GM18517 (cell line): ENCODE results near the gene HHAT.
A peak's percentile ranks its signal among the peaks of the same experiment; 100 is the strongest.

ENCODE experiments used
- ATAC-seq: cut with Tn5 transposase; IDR thresholded peaks from one replicate; pipeline ENCODE4 v1.9.1; 2021; ENCODE audit warnings: mild to moderate bottlenecking, moderate library complexity; ENCODE audit not compliant: unreplicated experiment

HHAT gene

DNA sequence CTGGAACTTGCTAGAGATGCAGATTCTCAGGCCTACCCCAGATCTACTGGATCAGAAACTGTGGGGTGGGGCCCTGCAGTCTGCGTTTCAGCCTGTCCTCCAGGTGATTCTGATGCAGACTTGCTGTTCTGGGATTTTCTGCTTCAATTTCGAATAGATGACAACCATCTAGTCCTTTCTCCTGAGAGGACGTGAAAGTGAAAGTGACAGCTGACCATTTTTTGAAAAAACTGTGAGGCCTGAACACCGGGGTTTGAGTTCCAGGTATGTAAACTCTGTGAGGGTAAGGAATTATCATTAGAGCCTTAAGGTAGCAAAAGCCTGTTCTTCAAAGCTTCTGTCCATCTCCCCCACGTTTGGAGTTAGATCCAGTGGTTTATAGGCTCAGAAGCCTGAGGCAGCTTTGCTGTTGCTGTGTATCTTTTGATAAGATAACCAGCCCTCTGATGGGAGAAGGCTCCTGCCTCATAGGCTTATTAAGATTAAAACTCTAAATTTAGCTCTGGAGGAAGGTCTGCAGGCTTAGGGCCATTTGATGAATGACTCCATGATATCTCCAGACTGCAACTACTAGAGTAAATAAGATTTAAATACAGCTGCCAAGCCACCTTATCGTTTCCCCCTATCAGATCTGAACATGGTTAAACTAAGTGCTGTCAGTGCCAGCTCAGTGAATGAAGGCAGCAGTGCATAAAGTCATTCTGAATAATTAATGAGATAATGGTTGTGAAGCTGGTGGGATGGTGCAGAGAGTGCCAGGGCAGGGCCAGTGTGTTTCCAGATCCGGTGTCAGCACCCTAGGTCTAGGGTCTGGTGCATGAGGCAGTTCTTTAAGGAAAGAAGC, 335.2 kb downstream of the HHAT start:
- no peak for ATAC-seq

DNA sequence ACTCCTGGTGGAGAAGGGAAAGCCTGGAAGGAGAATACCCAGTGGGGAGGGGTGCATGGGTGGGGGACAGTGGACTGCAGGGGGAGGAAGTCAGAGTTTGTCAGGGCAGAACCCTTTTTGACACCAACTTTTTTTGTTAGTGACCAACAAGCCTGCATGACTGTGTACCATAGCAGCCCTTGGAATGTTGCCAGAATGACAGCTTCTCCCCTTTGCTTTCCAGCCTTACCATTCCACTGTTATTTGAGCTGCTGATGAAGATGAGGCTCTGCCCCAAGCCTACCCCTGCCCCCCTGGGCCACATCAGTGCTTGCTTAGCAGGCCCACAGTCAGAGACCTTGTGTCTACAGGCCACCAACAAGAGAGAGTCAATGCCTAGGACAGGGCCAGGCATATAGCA, 341.2 kb downstream of the HHAT start:
- no peak for ATAC-seq

DNA sequence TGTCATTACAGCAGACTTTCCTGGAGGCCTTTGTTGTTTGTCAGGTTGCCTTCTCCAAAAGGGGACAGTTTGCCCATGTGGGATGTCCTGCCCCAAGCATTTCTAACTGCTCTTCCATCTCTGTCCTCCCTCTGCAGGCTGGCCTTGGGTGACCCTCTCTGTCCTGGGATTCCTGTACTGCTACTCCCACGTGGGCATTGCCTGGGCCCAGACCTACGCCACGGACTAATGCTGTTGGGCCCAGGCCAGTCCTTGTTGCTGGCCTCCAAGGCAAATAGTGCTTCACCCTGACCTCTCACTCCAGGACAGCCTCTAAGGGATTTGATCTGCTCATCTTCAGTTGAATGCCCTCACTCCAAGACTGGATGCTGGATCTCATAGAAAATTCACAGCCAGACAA, 345.4 kb downstream of the HHAT start:
- no peak for ATAC-seq

DNA sequence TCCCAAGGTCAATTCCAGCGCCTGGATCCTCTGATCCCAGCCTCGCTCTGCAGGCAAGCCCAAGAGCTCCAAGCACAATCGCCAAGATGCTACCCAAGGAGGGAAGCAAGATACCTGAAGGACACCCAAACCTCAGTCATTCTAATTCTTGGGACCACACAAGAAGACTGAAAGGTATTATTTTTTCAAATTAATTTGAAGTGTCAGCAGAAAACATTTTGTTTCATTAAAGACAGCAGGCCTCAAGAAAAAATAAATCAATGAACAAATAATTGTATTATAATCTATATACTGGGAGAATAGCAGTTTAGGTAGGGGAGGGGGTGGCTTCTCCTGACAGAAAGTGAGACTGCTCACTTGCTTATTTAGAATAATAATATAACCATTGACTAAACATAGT, 347.8 kb downstream of the HHAT start:
- ATAC-seq = no peak

DNA sequence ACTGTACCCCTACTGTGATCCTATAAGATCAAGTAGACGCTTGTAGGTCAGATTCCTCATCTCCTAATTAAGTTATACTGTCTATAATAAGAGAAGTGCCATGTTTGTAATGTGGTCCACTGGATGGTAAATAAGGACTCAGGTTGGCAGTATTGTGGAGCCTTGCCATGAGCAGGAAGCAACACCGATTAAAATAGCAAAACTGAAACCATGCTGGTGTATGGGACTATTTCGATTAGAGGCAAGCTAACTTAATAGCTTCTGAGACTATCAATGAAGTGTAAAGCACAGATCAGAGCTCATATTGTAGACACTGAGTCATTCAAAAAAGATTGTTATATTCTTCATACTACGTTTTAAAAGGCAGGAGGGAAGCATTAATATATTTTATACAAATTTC, 348.8 kb downstream of the HHAT start:
- no peak for ATAC-seq

DNA sequence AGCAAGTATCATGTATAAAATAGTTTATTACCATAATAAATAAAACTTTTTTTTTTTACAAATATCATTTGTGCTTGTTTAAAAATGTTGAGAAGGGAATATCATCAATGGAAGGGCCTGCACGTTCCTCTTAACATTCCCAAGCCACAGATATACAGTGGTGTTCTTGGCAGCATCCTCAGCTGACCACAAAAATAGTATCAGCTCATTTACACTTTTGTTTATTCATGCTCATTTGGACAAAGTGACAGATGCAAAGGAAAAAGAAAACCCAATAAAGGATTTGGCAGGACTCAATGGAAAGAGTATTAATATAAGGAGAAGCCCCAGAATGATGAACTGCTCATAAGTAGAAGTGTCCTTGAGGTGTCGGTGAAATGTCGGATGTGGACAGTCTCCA, 349.6 kb downstream of the HHAT start:
- no peak for ATAC-seq

DNA sequence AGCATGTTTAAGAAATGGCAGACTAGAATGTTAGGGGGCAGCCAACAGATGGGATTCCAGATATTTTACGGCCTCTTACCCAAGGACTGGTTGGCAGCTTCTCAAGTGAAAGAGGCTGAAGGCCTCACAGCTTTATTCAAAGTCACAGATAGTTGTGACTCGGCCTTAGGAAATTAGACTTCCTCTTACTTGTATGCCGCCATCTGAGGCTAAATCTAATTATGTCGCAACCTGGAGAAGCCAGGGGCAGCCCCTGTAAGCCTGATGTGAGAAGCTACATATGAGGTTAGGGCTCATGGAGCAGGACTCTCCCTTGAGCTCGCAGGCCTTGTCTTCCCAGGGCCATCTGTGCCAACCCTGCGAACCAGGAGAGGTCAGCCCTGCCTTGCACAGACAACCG, 352.5 kb downstream of the HHAT start:
- ATAC-seq = no peak

DNA sequence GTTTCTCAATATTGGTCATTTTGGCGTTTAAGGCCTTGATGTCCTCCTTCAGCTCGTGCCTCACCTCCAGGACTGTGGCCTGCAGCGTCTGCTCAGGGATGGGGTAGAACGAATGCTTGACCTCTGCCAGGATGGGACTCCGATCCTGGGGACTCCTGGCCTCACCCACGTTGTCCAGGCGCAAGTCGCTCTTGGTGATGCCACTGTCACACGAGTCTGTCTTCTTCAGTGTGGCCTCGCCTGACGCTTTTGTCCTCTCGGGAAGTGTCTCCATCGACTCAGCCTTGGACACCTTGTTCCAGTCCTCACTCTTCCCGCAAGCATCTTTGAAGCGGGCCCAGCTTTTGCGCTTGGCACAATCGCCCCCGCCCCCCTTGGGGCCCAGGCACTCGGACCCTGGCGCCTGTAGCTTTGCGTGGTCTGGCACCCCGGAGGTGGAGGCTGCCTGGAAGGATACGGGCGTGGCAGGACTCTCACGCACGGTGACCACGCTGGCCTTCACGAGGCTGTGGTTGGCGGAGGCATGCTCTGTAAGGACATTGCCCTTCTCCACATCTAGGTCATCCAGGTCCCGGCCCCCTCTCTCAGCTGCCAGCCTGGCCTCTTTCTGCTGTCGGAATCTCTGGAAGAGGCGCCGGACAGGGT, 354.8 kb downstream of the HHAT start:
- ATAC-seq = no peak

DNA sequence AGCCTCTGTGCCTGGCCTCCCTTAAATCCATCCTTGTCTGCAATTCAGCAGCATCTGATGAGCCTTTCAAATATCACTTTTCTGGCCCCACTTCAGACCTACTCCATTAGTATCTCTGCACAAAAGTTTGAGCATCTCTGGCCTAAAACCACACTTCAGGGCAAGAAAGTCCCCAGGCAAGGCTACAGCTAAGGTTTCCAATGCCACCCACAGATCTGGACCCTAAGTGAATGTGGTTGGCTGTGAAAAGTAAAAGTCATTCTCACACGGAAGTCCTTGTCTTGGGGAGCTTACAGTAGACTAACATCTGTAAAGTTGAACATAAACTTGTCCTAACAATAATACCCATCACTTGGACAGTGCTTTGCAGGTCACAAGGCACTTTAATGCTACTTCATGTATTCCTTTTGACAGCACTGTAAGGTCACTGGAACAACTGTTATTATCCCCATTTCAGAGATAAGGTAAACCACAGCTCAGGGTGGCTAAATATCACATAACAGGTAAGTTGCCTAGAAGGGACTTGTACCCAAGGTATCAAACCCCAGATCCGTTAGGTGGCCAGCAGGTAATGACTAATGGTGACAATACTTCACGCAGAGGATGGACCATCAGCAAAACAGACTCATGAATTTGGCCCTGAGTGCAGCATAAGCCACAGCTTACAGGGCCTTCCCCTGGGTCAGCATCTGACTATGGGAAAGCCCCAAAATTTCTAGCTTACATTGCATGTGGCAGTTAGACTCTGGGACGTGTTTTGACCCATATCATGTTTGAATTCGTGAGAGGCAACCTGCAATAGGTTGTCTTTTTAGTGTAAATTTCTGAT, 356.0 kb downstream of the HHAT start:
- peak; percentile 83 for ATAC-seq

DNA sequence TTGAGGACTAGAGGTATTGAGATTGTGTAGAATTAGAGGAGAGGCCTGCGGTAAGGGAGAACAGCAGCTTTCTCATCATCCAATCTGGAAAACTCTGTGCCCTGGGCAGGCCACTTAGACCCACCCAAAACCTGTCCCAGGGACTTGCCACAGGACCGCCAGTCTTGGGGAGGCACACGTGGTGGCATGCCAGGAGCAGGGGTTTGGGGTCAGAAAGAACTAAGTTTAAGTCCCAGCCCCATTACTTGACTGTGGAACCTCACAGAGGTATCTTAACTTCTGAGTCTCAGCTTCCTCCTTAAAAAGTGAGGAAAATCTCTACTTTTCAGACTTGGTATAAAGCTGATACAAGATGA, 356.6 kb downstream of the HHAT start:
- ATAC-seq = no peak

DNA sequence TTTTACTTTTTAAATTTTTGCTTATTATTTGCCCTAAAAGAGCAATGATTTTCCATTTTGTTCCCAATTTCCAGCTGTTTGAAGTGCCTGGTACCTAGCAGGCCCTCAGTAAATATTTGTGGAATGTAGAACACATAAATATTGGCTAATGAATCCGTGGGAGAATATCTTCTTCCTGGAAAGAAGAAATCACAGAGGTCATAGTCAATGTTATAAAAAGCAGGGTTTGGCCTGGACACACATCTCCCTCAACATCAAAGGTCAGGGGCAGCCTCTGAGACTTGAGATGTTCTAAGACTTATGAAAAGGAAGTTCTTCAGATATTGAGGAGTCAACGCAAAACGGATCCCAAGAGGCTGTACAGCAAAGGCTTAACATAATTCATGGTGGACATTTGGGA, 358.1 kb downstream of the HHAT start:
- ATAC-seq = no peak

DNA sequence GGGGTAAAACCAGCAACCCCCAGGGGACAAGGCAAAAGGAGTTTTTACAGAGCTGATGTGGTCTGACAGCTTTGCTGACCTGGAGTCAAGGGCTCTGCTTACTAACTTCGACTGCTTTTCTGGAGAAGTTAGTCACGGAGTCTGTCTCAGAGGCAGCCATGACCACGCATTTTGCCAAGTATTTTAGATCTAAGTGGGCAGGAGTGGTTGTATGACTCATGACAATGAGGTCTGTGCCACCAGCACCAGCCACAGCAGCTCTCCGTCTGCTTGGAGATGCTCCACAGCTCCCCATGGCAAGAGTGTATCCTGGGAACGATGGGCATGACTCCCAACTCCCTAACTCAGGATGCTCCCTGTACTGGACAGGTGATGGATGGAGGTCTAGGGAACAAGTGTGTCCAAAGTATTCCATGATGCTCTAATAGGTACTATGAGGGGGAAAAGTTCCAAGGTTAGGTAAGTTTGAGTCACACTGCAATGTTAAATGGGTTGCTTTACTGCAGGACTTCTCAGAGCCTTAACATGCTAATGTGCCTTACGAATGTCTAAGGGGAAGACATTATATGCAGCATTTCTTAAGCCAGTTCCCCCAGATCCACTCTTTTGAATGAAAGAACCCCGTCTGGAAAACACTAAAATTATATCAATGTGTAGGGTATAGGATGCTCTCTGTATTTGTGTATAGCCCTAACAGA, 359.0 kb downstream of the HHAT start:
- no peak for ATAC-seq

DNA sequence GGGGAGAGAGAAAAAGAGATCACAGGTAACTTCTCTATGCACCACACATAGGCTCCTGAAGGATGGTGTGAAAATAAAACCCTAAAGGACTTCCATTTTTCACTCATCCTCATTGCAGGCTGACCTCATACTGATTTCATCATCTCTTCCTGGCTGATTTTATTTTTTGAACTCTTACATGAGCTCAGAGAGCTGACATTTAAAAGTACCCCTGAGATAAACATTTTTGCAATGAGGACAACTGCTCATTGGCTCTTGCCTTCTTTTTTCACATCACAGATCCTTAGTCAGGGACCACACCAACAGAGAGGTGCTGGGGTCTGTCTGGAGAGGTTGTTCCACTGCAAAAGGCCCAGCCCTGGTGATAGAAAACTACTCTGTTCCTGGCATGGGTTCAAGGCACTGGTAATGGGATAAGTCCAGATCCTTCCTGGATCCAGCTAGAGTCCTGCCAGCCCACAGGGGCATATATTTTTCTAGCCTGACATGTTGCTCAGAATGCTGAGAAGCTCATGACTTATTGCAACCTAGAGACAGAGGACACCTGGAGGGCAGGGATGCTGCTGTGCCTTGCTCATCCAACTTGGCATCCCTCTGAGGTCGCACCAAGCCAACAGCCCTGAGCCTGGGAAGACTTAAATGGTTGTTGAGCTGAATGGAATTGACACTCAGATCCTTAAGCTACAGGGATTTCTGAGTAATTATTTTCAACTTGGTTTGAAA, 360.0 kb downstream of the HHAT start:
- no peak for ATAC-seq

DNA sequence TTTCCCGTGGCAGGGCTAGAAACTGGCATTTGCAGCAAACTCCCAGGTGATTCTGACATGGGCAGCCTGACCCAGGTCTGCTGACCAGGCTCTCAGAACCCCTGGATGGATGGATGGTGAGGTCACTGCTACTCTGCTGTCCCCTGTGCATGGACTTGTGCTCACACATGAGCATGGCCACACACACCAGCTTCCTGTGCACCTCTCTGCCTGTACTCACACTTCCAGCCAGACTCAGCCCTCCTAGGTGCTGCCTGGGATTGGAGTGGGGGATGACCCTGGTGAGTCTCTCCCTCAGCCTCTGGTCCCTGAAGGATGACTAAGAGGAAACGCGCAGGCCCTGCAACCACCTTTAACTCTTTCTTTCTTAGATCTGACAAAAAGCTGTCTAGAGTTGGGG, 361.1 kb downstream of the HHAT start:
- no peak for ATAC-seq

DNA sequence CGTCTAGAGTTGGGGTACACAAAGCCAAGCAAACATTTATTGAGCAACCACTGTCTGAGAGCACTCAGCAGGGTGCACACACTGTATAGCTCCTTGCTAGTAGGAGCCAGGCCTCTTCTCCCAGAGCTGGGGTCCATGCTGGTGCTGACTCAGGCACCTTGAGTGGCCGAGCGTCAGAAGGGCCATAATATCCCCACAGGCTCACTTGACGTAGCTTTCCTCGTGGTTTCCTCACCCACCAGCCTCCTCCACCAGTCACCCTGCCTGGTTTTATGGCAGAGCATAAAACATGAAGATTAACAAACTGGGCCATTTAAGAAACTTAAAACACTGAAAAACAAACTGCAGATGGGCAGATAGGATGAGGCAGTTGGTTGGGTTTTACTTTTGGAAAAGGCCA, 361.5 kb downstream of the HHAT start:
- ATAC-seq = no peak

DNA sequence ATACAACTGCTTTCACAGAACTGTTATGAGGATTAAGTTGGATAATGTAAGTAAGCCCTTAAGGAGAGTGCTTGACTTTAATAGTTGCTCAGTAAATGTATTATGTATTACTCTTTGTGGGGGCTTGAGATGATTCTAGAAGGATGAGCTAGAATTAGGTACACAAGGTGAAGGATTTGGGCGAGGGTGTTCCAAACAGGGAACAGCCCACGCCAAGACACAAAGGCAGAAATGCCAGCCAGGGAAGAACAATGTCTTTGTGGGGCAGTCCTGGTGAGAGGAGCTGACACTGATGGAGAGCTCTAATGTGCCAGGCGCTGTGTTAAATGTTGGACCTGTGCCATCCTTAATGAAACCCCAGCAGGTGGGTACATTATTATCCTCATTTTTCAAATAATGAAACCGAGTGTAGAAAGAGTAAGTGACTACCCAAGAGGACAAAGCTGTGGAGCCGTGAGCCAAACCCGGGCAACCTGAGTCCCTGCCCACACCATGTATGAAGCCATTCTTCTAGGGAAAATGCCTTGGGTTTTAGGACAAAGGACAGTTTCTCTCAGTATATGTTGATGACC, 362.4 kb downstream of the HHAT start:
- ATAC-seq = no peak

DNA sequence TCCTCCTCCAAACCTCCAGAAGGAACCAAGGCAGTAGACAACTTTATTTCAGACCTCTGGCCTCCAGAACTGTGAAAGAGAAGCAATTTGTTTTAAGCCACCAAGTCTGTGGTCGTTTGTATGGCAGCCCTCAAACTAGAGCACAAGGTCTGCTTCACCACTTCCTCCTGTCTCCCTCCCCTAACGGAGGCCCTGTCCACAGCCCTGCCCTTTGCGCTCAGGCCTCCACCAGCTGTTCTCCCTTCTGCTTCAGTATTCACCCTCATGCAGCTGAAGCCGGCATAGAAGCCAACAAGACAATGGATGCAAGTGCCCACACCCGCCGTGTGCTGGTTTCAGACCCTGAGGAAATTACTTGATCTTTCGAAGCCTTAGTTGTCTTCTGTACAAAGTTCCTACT, 364.1 kb downstream of the HHAT start:
- ATAC-seq = no peak

DNA sequence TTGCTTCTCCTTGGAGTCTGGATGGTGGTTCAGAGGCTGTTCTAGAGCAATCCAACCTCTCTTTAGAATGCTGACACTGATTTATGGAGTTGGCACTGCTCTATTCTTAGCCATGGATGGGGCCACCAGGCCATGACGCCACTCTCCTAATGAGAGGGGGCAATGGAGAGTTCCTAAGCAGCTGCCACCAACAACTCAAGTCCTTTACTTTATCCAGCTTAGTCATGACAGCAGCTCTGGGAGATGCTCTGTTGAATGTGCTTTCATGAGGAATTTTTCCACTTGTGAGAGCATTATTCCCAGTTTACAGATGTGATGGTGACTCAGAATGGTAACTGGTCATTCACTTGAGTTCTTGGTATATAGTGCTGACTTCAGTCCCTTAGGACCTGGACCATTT, 366.3 kb downstream of the HHAT start:
- ATAC-seq = no peak

DNA sequence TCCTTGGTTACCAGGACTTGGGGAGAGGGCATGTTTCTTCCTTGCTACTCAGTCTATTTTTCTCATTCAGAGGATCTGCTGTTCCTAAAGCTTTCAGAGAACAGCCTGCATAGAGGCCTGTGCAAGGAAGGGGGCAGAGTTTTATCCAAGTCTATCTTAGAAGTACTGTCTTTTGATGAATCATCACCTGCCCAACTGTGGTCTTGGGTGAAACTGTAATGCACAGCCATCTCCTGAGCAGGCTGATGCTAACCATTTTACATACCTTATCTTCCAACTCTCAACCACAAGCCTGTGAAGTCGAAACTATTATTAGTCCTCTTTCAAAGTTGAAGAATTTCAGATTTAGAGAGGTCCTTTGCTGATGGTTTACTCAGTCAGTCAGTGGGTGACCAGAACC, 368.0 kb downstream of the HHAT start:
- ATAC-seq = peak; percentile 99

DNA sequence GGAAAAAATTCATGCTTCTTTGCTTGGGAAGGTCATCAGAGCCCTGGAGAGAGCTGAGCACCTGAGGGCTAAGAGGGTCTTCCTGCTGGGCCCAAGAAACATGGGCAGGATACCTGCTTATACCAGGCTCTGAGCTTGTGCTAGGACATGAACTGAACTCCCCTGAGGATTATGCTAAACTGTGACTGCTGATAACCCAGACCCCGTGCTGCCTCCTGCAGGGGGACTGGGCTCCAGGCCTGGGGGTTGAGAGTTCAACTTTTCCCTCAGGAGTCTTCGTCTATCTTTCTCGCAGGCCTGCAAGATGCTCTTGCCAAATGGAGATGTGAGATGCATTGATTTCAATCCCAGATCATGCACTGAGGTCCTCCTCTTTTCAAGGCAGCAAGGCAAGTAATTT, 368.5 kb downstream of the HHAT start:
- no peak for ATAC-seq
